ENCODE measurements around the gene ZNF649. TPM values are rescaled to one million over a fixed set of nuclear protein-coding genes. Genes with fewer than 3 reads are reported as not detected.
"Not testable (repeated sequence)": the region's sequence is repeated elsewhere in the genome, so short reads cannot be mapped to it uniquely, and the experiment has no call there.

The ZNF649 gene
- total RNA-seq, 1 donor = 9.9 TPM

DNA sequence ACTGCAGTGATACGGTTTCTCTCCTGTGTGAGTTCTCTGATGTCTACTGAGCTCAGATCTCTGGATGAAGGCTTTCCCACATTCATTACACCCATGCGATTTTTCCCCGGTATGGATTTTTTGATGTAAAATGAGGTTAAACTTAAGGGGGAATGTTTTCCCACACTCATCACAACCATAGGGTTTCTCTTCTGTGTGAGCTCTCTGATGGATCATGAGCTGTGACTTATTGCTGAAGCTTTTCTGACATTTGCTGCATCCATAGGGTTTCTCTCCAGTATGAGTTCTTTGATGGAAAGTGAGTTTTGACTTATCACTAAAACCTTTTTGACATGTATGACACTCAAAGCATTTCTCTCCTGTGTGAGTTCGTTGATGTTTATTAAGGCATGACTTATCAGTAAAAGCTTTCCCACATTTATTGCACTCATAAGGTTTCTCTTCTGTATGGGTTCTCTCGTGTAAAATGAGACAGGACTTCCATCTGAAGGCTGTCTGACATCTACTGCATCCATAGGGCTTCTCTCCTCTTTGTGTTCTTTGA, 10.6 kb upstream of the ZNF649 start:
- DNase-seq (ENCODE audit: low read depth) = no peak
- TF ChIP-seq, protein P1, sequence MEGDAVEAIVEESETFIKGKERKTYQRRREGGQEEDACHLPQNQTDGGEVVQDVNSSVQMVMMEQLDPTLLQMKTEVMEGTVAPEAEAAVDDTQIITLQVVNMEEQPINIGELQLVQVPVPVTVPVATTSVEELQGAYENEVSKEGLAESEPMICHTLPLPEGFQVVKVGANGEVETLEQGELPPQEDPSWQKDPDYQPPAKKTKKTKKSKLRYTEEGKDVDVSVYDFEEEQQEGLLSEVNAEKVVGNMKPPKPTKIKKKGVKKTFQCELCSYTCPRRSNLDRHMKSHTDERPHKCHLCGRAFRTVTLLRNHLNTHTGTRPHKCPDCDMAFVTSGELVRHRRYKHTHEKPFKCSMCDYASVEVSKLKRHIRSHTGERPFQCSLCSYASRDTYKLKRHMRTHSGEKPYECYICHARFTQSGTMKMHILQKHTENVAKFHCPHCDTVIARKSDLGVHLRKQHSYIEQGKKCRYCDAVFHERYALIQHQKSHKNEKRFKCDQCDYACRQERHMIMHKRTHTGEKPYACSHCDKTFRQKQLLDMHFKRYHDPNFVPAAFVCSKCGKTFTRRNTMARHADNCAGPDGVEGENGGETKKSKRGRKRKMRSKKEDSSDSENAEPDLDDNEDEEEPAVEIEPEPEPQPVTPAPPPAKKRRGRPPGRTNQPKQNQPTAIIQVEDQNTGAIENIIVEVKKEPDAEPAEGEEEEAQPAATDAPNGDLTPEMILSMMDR (IDR thresholded peaks at IDR 0.05; ENCODE audit: insufficient read depth, low read length) = no peak

GRCh38 chr19:51907981-51908380, 3.2 kb upstream of the ZNF649 start:
- H3K4me3 ChIP-seq (ENCODE audit: low read depth, low read length); DNase-seq (ENCODE audit: low read depth): not testable (repeated sequence)

More for the DNA sequence above, 10.6 kb upstream of the ZNF649 start:
- H3K4me3 ChIP-seq (ENCODE audit: low read depth, low read length) = no peak overlapping the region

DNA sequence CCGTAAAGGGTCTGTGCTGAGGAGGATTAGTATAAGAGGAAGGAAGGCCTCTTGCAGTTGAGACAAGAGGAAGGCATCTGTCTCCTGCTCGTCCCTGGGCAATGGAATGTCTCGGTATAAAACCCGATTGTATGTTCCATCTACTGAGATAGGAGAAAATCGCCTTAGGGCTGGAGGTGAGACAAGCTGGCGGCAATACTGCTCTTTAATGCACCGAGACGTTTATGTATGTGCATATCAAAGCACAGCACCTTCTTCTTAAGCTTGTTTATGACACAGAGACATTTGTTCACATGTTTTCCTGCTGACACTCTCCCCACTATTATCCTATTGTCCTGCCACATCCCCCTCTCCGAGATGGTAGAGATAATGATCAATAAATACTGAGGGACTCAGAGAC, 1.3 kb upstream of the ZNF649 start:
- not testable (repeated sequence) for H3K4me3 ChIP-seq (ENCODE audit: low read depth, low read length); DNase-seq (ENCODE audit: low read depth)

GRCh38 chr19:51905639-51906038, 822 bp upstream of the ZNF649 start:
- DNase-seq (ENCODE audit: low read depth); H3K4me3 ChIP-seq (ENCODE audit: low read depth, low read length): not testable (repeated sequence)

GRCh38 chr19:51905206-51905605, 389 bp upstream of the ZNF649 start:
- DNase-seq (ENCODE audit: low read depth) = no peak
- TF ChIP-seq, protein P1 (IDR thresholded peaks at IDR 0.05; ENCODE audit: insufficient read depth, low read length) = no peak
- H3K4me3 ChIP-seq (ENCODE audit: low read depth, low read length) = no peak overlapping the region

- TF ChIP-seq, protein P1 (IDR thresholded peaks at IDR 0.05; ENCODE audit: insufficient read depth, low read length) = no peak
- no peak for DNase-seq (ENCODE audit: low read depth)
- no peak overlapping the region for H3K4me3 ChIP-seq (ENCODE audit: low read depth, low read length)
These were observed 1.6 kb downstream of the ZNF649 start for GRCh38 chr19:51903192-51903591.

DNA sequence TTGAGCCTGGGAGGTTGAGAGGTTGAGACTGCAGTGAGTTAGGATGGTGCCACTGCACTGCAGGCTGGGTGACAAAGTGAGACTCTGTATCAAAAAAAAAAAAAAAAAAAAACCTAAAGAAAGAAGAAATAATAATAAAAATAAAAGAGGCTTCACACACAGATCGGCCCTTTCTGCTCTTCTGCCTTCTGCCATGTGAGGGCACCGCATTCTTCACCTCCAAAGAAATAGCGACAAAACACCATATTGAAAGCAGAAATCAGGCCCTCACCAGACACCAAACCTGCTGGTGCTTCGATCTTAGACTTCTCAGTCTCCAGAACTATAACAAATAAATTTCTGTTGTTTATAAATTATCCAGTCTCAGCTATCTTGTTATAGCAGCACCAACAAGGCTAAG, 3.0 kb downstream of the ZNF649 start:
- TF ChIP-seq, protein P1 (IDR thresholded peaks at IDR 0.05; ENCODE audit: insufficient read depth, low read length) = no peak
- no peak for DNase-seq (ENCODE audit: low read depth)
- H3K4me3 ChIP-seq (ENCODE audit: low read depth, low read length) = no peak overlapping the region

- DNase-seq (ENCODE audit: low read depth) = no peak
- TF ChIP-seq, protein P1 (IDR thresholded peaks at IDR 0.05; ENCODE audit: insufficient read depth, low read length) = no peak
- no peak overlapping the region for H3K4me3 ChIP-seq (ENCODE audit: low read depth, low read length)
These were observed 13.5 kb downstream of the ZNF649 start for GRCh38 chr19:51891193-51891747.
